ENCODE data around the gene AAR2. TPM values are rescaled to one million over a fixed set of nuclear protein-coding genes. Genes with fewer than 3 reads are reported as not detected.

AAR2 gene
- total and polyA plus RNA-seq, 8 donors: 23.1 to 40.0 (median 34.6) TPM

DNA sequence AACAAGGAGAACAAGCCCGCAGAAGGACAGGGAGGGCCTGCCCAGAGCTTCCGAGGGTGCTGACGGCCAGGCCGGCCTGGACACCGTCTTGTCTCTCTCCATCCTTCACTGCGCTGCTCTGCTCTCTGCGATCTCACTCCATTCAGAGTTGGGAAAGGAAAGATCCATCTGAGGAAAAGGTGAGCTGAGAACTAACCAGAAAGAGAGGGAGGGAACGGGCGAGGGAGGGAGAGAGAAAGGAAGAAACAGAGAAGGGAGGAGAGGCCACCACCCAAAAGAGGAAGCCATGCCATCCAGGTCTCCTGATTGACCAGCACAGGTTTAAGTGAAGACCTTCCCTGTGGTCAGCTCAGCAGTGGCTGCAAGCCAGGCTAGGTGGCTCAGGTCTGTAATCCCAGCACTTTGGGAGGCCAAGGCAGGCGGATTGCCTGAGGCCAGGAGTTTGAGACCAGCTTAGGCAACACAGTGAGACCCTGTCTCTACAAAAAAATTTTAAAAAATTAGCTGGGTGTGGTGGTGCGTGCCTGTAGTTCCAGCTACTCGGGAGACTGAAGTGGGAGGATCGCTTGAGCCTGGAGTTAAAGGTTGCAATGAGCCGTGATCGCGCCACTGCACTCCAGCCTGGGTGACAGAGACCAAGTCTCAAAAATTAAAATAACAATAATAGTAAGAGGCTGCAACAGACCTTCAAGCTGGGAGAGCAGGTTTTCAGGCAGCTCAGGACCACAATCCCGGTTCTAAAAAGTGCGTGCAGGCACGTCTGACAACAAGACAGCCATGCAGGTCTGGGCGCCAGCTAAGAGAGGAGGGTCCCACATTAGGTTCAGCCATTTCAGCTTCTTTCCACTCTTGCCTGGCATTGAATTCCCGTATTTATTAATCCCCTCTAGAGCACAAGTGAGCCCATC lies 35.6 kb downstream of the AAR2 start:
- TF ChIP-seq, protein P1, sequence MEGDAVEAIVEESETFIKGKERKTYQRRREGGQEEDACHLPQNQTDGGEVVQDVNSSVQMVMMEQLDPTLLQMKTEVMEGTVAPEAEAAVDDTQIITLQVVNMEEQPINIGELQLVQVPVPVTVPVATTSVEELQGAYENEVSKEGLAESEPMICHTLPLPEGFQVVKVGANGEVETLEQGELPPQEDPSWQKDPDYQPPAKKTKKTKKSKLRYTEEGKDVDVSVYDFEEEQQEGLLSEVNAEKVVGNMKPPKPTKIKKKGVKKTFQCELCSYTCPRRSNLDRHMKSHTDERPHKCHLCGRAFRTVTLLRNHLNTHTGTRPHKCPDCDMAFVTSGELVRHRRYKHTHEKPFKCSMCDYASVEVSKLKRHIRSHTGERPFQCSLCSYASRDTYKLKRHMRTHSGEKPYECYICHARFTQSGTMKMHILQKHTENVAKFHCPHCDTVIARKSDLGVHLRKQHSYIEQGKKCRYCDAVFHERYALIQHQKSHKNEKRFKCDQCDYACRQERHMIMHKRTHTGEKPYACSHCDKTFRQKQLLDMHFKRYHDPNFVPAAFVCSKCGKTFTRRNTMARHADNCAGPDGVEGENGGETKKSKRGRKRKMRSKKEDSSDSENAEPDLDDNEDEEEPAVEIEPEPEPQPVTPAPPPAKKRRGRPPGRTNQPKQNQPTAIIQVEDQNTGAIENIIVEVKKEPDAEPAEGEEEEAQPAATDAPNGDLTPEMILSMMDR (IDR thresholded peaks at IDR 0.05): no peak
- Histone ChIP-seq H3K4me1 (no peaks in the 10 kb centered on the region), H3K27ac (no peak overlapping the region), H3K4me3 (no peak overlapping the region), H3K36me3 (no peaks in the 10 kb centered on the region), H3K27me3 (peaks cover 0 to 25% of the 10 kb centered on the region in 2 donors), H3K9me3 (no peaks in the 10 kb centered on the region)
- DNase-seq (no peak), ATAC-seq (no peak)
- intact Hi-C loops (cut with DNase I): no loop called here

DNA sequence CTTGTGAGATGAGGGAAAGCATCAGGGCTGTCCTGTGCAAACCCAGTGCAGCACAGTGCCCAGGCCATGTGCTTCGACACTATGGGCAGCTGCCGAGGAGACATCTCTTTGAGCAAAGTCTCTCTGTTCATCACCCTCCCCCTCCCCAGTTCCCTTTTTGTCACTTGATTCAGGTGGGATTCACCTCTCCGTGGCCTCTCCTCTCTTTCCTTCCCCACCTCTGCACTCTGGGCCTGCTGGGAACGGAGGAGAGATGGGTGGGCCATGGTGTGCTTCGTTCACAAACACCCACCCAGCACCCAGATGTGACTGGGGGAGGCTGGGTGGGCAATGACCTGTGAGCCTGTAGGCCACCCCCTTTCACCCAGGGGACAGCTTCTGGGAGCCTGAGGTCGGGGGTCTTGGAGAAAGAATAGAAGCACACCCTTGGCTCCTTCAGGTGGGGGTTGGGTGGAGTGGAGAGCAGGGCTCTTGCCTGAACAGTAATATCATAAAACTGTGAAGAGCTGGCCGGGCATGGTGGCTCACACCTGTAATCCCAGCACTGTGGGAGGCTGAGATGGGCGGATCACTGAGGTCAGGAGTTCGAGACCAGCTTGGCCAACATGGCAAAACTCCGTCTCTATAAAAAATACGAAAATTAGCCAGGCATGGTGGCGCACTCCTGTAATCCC lies 36.4 kb downstream of the AAR2 start:
- H3K27ac ChIP-seq: no peak overlapping the region
- no peaks in the 10 kb centered on the region for H3K4me1 ChIP-seq
- intact Hi-C loops (cut with DNase I): no loop called here
- TF ChIP-seq, protein P1 (IDR thresholded peaks at IDR 0.05): no peak
- no peak for ATAC-seq
- no peak overlapping the region for H3K4me3 ChIP-seq
- no peaks in the 10 kb centered on the region for H3K36me3 ChIP-seq
- H3K27me3 ChIP-seq: peaks cover 0 to 25% of the 10 kb centered on the region in 2 donors
- no peaks in the 10 kb centered on the region for H3K9me3 ChIP-seq
- no peak for DNase-seq

DNA sequence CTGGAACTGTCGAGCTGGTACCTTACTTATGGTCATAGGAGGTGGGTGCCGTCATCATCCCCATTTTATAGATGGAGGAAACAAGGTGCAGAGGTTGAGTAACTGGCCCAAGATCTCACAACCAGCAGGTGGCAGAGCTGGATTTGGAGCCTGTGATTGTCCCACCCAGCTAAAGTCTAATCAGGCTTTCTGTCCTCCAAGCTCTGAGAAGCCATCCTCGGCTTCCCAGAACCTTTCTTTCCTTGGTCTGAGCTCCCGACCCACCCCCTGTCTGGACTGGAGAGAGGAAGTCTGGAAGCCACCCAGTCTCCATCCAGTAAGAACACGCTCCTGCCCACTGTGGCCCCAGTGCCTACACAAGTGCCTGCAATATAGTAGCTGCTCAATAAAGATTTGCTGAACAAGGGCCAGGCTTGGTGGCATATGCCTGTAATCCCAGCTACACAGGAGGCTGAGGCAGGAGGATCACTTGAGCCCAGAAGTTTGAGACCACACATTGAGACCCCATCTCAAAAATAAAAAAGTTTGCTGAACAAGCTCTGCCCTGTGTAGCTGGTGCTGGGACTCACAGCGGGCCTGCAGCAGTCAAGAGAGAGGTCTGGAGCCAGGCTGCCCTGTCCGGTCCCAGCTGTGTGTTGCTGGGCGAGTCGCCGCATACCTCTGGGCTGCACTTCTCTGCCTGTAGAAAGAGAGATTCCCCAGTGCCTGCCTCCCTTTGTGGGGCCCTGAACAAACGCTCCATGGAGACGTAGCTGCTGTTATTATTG lies 37.3 kb downstream of the AAR2 start:
- Histone ChIP-seq H3K9me3 (no peaks in the 10 kb centered on the region), H3K4me3 (no peak overlapping the region), H3K27ac (no peak overlapping the region), H3K27me3 (peaks cover 0 to 30% of the 10 kb centered on the region in 2 donors), H3K4me1 (no peaks in the 10 kb centered on the region), H3K36me3 (no peaks in the 10 kb centered on the region)
- TF ChIP-seq, protein P1 (IDR thresholded peaks at IDR 0.05): no peak
- intact Hi-C loops (cut with DNase I): no loop called here
- ATAC-seq (peak; percentile 36), DNase-seq (no peak)

DNA sequence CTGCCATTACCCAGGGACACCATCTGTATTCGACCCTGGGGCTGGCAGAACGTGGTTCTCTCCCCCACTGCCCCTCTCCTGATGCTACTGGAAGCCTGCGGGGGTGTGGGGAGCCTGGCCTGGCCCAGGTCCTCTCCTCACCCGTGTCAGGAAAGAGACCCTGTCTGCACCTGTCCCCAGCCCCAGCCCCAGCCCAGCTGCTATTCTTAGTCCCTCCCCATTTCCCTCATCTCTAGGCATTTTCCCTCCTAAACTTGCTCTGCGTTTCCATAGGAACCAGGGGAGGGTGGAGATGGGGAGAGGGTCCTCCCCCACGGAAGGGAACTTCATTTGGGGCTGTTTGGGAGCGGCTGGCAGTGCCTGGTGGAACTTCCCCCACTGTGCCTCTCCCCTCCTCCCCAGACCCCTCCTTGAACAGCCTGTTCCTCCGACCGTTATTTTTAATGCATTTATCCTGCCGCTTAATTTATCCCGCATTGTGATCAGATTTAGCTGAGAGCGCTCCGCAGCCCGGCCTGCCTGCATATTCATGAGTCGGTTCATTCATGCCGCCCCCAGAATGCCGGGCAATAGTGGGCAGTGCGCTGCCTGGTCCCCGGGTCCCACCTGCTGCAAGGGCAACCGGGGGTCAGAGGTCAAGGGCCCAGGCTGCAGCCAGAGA lies 38.0 kb downstream of the AAR2 start:
- no peak overlapping the region for H3K27ac ChIP-seq
- intact Hi-C loops (cut with DNase I): no loop called here
- no peaks in the 10 kb centered on the region for H3K4me1 ChIP-seq
- ATAC-seq: no peak
- no peaks in the 10 kb centered on the region for H3K9me3 ChIP-seq
- TF ChIP-seq, protein P1 (IDR thresholded peaks at IDR 0.05): no peak
- no peak for DNase-seq
- peaks cover 0 to 37% of the 10 kb centered on the region in 2 donors for H3K27me3 ChIP-seq
- H3K36me3 ChIP-seq: no peaks in the 10 kb centered on the region
- H3K4me3 ChIP-seq: no peak overlapping the region
